Measurements from ENCODE around the gene TAS1R3. TPM values are rescaled to one million over a fixed set of nuclear protein-coding genes. Genes with fewer than 3 reads are reported as not detected.
A peak's percentile ranks its signal among the peaks of the same experiment; 100 is the strongest.

TAS1R3 gene
- under 0.01 TPM in 2 replicates for total RNA-seq

GRCh38 chr1:1331068-1331965 lies at the start of gene TAS1R3:
Gene TAS1R3, plus strand, starts transcription at chr1:1331280. Its CDS starts 66 bp downstream, at chr1:1331346.
- no peak for DNase-seq (ENCODE audit: insufficient read length, low spot score, missing footprints)
- no peaks in the 10 kb centered on the region for H3K4me1 ChIP-seq (ENCODE audit: insufficient read depth, low read length)
- TF ChIP-seq, protein P1, sequence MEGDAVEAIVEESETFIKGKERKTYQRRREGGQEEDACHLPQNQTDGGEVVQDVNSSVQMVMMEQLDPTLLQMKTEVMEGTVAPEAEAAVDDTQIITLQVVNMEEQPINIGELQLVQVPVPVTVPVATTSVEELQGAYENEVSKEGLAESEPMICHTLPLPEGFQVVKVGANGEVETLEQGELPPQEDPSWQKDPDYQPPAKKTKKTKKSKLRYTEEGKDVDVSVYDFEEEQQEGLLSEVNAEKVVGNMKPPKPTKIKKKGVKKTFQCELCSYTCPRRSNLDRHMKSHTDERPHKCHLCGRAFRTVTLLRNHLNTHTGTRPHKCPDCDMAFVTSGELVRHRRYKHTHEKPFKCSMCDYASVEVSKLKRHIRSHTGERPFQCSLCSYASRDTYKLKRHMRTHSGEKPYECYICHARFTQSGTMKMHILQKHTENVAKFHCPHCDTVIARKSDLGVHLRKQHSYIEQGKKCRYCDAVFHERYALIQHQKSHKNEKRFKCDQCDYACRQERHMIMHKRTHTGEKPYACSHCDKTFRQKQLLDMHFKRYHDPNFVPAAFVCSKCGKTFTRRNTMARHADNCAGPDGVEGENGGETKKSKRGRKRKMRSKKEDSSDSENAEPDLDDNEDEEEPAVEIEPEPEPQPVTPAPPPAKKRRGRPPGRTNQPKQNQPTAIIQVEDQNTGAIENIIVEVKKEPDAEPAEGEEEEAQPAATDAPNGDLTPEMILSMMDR (IDR thresholded peaks at IDR 0.05; ENCODE audit: extremely low read depth, low read depth, low read length): no peak
- peaks cover 12% of the 10 kb centered on the region for H3K79me2 ChIP-seq (ENCODE audit: insufficient read depth, low read length)
- H3K9me3 ChIP-seq (ENCODE audit: low read depth, low read length): no peaks in the 10 kb centered on the region
- no peak within 1 kb of the TSS for H3K4me3 ChIP-seq (ENCODE audit: insufficient read depth, low read length)
- H3K36me3 ChIP-seq (ENCODE audit: insufficient read depth, low read length): peaks cover 5% of the 10 kb centered on the region
- H3K27me3 ChIP-seq (ENCODE audit: insufficient read depth, low read length): no peaks in the 10 kb centered on the region
- H4K20me1 ChIP-seq (ENCODE audit: insufficient read depth, low read length): peaks cover 21% of the 10 kb centered on the region
- no peak within 1 kb of the TSS for H3K4me2 ChIP-seq (ENCODE audit: insufficient read depth, low read length)
- H2AFZ ChIP-seq (ENCODE audit: low read length): no peak within 1 kb of the TSS
- H3K27ac ChIP-seq (ENCODE audit: low read depth, low read length): no peak within 1 kb of the TSS

- Histone ChIP-seq H3K9me3 (ENCODE audit: low read depth, low read length) (no peaks in the 10 kb centered on the region), H3K79me2 (ENCODE audit: insufficient read depth, low read length) (no peaks in the 10 kb centered on the region), H3K4me3 (ENCODE audit: insufficient read depth, low read length) (no peak overlapping the region), H4K20me1 (ENCODE audit: insufficient read depth, low read length) (no peaks in the 10 kb centered on the region), H3K36me3 (ENCODE audit: insufficient read depth, low read length) (no peaks in the 10 kb centered on the region), H3K4me2 (ENCODE audit: insufficient read depth, low read length) (no peak overlapping the region), H2AFZ (ENCODE audit: low read length) (no peak overlapping the region), H3K27me3 (ENCODE audit: insufficient read depth, low read length) (no peaks in the 10 kb centered on the region), H3K27ac (ENCODE audit: low read depth, low read length) (peak overlapping the region; percentile 5), H3K4me1 (ENCODE audit: insufficient read depth, low read length) (no peaks in the 10 kb centered on the region)
- peak; percentile 98 for DNase-seq (ENCODE audit: insufficient read length, low spot score, missing footprints)
- TF ChIP-seq, protein P1 (IDR thresholded peaks at IDR 0.05; ENCODE audit: extremely low read depth, low read depth, low read length): no peak
These were observed 49.4 kb upstream of the TAS1R3 start for GRCh38 chr1:1281533-1282321.

DNA sequence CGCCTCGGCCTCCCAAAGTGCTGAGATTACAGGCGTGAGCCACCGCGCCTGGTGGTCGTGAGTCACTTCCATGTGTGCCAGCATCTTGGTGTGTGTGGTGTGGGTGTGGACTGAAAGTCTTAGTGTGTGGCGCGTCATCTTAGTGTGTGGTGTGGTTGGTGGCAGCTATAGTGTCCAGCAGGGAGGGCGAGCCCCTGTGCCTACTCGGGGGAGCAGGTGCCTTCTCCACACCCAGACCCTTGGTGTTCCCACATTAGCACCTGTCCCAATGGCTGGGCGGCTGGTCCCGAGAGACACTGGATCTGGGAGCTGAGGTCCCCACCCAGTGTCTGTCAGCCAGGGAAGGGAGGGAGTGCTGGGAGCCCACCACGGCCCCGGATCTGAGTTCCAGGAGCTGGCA lies 48.1 kb upstream of the TAS1R3 start:
- Histone ChIP-seq H3K27me3 (ENCODE audit: insufficient read depth, low read length) (no peaks in the 10 kb centered on the region), H3K9me3 (ENCODE audit: low read depth, low read length) (no peaks in the 10 kb centered on the region), H3K4me3 (ENCODE audit: insufficient read depth, low read length) (no peak overlapping the region), H3K36me3 (ENCODE audit: insufficient read depth, low read length) (no peaks in the 10 kb centered on the region), H3K79me2 (ENCODE audit: insufficient read depth, low read length) (no peaks in the 10 kb centered on the region), H4K20me1 (ENCODE audit: insufficient read depth, low read length) (no peaks in the 10 kb centered on the region), H3K4me1 (ENCODE audit: insufficient read depth, low read length) (no peaks in the 10 kb centered on the region), H3K4me2 (ENCODE audit: insufficient read depth, low read length) (no peak overlapping the region), H2AFZ (ENCODE audit: low read length) (no peak overlapping the region), H3K27ac (ENCODE audit: low read depth, low read length) (no peak overlapping the region)
- DNase-seq (ENCODE audit: insufficient read length, low spot score, missing footprints): peak; percentile 96
- TF ChIP-seq, protein P1 (IDR thresholded peaks at IDR 0.05; ENCODE audit: extremely low read depth, low read depth, low read length): no peak

DNA sequence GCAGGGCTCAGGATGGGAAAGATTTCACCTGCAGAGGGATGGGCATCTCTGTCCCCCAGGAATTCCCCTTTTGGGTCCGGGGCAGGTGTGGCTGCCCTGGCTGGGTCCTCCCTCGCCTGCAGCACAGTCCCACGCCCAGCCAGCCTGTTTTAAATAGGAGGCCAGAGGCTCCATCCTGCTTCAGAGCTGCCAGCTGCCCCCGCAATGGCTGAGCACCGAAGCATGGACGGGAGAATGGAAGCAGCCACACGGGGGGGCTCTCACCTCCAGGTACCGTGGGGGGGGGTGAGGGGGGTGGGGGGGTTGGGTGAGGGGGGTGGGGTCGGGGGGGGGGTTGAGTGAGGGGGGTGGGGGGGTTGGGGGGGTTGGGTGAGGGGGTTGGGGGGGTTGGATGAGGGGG lies 47.3 kb upstream of the TAS1R3 start:
- Histone ChIP-seq H3K9me3 (ENCODE audit: low read depth, low read length) (no peaks in the 10 kb centered on the region), H3K36me3 (ENCODE audit: insufficient read depth, low read length) (no peaks in the 10 kb centered on the region), H3K79me2 (ENCODE audit: insufficient read depth, low read length) (no peaks in the 10 kb centered on the region), H2AFZ (ENCODE audit: low read length) (no peak overlapping the region), H3K27me3 (ENCODE audit: insufficient read depth, low read length) (no peaks in the 10 kb centered on the region), H3K4me3 (ENCODE audit: insufficient read depth, low read length) (no peak overlapping the region), H3K4me2 (ENCODE audit: insufficient read depth, low read length) (no peak overlapping the region), H3K27ac (ENCODE audit: low read depth, low read length) (no peak overlapping the region), H4K20me1 (ENCODE audit: insufficient read depth, low read length) (no peaks in the 10 kb centered on the region), H3K4me1 (ENCODE audit: insufficient read depth, low read length) (no peaks in the 10 kb centered on the region)
- peak; percentile 94 for DNase-seq (ENCODE audit: insufficient read length, low spot score, missing footprints)
- TF ChIP-seq, protein P1 (IDR thresholded peaks at IDR 0.05; ENCODE audit: extremely low read depth, low read depth, low read length): no peak
